GM18499 (cell line): ENCODE results near the gene DMRTA1.
"Not testable (repeated sequence)": the region's sequence is repeated elsewhere in the genome, so short reads cannot be mapped to it uniquely, and the experiment has no call there.

Experiments
- ATAC-seq: cut with Tn5 transposase; IDR thresholded peaks from one replicate; pipeline ENCODE4 v1.9.1; 2021; ENCODE audit warnings: moderate number of reproducible peaks; ENCODE audit not compliant: insufficient read depth, unreplicated experiment

Gene DMRTA1

DNA sequence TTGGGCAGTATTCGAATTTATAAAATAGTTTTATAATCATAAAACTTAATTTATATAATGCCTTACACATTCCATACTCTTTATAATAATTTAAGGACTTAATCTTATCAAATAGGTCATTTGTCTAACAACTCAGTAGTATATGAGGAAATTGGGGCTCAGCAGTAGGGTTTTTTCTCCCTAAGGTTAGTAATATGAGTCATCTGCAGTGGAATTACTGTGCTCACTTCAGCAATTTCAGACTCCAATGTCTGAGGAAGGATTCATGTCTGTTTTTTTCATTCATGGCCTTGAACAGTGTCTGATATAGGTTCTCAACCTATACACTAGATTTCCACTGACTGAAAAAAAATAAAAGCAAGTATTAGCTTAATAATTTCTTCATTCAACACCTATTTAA lies 7.4 kb downstream of the DMRTA1 start:
- no peak for ATAC-seq

DNA sequence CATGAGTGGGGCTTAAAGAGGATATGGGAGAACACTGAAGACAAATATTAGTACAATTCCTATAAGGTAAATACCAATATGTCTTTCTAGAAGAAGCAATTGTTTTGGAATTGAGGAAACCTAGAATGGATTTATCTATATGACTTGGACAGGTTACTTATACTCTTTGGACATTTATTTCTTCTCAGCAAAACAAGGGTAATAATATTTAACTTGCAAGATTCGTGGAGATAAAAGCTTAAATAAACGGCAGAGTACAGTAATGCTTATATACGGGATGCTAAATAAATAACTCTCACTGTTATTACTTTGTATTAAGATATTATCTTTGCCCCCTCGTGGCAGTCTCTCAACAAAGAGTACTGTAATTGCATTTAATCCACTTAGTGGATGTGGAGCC lies 8.6 kb downstream of the DMRTA1 start:
- no peak for ATAC-seq

DNA sequence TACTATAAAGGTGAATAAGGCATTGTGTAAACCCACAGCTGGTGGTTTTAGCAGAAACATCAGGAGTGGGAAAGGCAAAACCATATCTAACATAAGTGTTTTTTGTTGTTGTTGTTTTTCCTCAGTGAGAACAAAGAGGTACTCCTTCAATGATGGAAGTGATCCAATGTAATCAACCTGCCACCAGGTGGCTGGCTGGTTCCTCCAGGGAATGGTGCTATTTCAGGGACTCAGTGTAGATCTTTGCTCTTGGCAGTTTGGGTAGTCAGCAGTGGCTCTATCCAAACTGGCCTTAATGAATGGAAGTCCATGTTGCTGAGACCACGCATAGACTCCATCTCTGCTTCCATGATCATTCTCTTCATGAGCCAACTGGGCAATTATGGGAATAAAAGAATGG lies 10.8 kb downstream of the DMRTA1 start:
- ATAC-seq, result no peak

DNA sequence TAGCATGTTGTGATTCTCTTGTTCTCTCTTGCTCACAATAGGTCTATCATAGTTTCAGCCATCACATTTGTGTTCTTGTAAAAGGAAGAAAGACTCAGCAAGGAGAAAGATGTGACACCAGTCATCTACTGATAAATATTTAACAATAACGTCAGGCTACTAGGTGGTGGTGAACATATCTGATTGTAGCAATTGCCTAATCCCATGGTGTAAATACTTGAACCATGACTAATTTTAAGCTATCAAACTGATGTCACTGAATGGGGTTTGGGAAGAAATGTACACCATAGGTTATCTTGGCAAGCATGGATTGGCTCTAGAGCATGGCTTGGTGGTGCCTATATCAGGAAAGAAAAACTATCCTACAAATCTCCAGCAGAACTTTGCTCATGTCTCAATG lies 16.6 kb downstream of the DMRTA1 start:
- no peak for ATAC-seq

DNA sequence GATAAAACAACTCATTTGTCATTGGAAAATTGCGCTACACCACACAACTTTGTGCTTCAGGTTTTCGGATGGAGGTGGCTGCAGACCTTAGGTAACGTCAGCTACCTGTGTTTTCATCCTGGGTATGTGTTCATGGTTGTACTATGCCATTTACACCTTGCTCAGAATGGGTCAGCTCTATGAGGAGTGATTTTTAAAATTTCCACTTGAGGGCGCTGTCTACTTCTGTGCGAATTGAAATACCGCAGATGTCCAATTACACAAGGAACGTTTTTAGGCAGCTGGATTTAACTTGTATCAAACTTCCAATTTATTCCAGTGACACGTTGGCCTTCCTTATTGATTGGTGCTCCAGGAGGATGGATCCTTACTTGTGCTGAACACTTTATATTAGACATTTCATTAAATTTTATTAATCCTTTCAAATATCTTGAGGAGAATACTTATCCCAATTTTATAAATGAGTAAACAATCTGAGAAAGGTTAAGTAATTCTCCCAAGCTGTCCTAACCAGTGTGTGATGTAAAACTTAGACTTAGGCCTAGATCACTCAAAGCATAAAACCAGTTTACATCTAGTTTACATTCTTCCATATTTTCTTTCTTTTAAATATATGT lies 23.4 kb downstream of the DMRTA1 start:
- peak; percentile 63 for ATAC-seq

DNA sequence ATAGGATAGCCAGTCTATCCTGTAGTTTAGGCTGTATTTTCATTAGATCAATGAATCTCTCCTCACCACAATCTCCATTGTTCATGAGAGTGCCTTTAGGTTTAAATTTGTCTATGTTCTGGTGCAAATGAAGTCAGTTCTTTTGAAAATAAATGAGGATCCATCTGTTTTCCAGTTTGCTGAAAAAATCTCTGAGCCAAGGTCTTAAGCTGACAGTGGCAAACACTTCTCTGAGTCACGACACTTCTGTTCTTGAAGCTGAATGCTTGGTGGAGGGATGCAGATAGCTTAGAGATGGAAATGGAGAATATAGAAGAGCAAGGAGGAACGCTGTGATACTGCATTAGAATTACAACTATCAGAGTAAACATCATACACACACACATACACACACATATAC lies 34.9 kb downstream of the DMRTA1 start:
- ATAC-seq, result no peak

DNA sequence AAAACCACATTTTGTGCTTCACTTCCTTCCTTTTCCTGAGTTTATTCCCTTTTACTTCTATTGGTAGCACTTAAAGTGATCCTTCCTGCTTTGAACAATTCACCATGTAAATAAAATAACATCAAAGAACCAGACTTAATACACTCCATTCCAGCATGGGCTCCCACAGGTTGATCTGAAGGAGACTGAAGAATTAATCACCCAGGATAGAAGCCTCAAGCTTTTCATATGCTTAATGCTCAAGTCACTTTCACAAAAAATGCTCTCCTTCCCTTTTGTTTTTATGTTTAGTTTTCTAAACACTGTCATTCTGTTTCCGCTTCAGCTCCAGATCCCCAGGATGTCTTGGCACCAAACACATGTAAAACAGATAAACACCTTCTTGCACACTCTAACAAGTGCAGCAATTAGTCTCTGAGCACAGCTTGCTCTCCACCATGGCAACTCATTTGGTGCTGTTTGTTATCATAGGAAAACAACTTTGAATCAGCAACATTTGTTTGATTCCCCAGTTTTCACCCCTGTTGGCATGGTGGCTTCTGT lies 37.0 kb downstream of the DMRTA1 start:
- no peak for ATAC-seq

DNA sequence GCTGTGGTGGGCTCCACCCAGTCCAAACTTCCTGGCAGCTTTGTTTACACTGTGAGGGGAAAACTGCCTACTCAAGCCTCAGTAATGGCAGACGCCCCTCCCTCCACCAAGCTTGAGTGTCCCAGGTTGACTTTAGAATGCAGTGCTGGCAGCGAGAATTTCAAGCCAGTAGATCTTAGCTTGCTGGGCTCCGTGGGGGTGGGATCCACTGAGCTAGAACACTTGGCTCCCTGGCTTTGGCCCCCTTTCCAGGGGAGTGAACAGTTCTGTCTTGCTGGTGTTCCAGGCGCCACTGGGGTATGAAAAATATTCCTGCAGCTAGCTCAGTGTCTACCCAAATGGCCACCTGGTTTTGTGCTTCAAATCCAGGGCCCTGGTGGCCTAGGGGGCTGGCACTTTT lies 49.6 kb downstream of the DMRTA1 start:
- ATAC-seq, result not testable (repeated sequence)
